GDM1 (cell line): ENCODE data around the gene AKAP17A.

Experiments
- DNase-seq: peaks from one replicate; lab custom pipeline; 2025; lab: John Stamatoyannopoulos, UW

Gene AKAP17A

DNA sequence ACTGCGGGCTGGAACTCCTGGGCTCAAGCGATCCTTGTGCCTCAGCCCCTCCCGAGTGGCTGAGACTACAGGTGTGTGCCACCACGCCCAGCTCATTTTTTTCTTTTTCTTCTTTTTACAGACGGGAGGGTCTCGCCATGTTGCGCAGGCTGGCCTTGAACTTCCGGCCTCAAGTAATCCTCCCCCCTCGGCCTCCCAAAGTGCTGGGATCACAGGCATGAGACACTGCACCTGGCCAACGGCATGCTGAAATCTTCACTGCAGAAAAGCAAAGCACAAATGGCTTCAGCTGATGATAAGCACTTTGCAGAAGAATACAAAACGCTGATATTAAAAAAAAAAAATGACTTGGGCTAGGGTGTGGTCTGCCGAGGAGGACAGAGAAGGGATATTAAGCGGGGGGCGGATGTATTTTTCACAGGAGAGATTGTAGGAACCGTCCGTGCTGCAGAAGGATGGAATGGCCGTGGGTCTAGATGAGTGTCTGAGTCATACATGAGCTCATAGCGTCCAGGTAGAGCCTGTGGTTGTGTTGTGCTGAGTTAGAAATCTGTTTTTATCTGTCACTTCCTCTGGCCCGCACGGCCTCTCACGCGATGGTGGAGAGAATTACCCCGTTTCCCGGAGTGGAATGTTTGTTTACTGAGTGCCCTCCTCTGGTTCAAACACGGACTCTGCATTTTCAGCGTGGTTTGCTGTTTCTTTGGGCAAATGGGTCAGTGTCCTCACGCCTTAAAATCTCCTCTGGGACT, 8.5 kb upstream of the AKAP17A start:
- no peak for DNase-seq

DNA sequence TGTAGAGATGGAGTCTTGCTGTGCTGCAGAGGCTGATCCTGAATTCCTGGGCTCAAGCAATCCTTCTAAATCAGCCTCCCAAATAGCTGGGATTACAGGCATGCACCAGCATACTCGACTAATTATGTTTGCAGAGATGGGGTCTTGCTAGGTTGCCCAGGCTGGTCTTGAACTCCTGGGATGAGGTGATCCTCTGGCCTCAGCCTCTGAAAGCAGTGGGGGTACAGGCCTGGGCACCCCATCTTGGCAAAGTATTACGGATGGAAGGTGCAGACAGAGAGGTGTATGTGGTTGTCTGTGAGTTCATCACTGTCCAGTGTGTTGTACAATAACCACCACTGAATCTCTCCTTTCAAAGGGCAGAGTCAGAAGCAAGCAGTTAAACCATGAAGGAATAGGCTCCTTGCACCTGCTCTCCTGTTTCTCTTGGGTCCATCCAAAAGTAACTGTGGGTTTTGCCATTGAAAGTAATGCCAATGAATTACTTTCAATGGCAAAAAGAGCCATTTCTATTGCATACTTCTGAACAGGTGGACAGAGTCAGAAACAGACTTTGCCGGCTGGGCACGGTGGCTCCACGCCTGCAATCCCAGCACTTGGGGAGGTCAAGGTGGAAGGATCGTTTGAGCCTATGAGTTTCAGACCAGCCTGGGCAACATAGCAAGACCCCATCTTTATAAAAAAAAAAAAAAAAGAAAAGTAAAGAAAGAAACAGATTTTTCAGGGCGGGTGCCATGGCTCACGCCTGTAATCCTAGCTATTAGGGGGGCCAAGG, 7.0 kb upstream of the AKAP17A start:
- no peak for DNase-seq

DNA sequence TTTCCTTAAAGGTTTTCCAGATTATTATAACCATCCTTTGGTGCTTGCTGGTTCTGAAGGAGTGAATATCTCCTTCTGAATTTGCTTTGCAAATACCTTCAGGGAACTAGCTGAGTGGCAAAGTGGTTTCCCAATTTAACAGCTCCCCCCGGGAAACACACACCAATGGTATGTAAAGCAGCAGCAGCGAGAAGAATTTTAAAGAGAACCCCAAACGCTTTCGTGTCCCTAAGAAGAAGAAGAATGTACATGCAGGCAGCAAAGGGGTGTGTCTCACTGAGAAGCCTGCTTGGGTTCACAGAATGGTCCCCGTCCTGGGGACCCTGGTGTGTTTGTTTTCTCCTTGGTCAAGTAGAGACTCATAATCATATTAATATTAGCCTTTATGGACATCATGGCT, 4.2 kb upstream of the AKAP17A start:
- DNase-seq: no peak

DNA sequence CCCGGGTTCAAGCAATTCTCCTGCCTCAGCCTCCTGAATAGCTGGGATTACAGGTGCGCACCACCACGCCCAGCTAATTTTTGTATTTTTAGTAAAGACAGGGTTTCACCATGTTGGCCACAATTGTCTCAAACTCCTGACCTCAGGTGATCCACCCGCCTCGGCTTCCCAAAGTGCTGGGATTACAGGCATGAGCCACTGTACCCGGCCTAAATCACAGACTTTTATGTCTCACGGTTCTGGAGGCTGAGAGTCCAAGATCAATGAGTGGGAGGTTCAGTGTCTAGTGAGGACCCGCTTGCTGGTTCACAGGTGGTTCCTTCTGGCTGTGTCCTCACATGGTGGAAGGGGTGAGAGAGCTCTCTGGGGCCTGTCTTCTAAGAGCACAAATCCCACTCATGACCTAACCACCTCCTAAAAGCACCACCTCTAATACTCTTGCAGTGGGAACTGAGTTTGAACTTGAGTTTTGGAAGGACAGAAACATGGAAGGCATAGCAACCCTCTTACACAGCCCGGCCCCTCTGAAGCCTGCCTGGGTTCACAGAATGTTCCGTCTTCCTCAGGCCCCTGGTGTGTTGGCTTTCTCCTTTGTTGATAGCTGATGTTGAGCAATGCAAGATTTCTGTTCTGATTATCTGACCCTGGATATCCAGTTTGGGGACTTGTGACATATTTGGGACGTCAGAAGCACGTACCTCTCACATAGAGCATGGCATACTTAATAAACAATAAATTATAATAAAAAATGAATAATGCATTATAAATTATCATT, 1.9 kb upstream of the AKAP17A start:
- no peak for DNase-seq

DNA sequence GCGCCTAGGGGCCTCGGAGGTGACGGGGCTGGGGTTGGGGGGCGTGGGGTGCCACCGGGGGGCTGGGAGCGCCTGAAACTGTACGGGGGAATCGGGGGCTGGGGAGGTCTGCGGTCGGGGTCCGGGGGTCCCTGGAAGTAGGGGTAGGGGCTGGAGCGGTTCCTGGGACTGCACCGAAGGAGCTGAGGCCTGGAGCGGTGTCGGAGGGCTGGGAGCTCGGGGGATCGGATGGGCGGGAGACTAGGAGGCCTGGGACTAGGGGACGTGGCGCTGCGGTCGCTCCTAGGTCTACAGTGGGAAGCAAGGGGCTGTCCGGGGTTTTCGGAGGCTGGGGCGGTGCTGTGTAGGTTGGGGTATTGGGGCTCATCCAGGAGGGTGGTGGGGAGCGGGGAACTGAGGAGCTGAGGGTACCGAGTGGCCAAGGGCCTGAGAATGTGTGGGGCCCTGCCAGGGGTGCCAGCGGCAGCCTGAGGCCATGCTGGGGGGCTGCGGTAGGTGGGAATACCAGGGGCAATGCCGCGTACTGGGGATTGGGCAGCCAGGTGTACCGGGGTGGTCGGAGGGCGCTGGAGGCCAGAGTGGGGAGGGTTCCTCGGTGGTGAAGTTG, 562 bp downstream of the AKAP17A start:
- DNase-seq: no peak

DNA sequence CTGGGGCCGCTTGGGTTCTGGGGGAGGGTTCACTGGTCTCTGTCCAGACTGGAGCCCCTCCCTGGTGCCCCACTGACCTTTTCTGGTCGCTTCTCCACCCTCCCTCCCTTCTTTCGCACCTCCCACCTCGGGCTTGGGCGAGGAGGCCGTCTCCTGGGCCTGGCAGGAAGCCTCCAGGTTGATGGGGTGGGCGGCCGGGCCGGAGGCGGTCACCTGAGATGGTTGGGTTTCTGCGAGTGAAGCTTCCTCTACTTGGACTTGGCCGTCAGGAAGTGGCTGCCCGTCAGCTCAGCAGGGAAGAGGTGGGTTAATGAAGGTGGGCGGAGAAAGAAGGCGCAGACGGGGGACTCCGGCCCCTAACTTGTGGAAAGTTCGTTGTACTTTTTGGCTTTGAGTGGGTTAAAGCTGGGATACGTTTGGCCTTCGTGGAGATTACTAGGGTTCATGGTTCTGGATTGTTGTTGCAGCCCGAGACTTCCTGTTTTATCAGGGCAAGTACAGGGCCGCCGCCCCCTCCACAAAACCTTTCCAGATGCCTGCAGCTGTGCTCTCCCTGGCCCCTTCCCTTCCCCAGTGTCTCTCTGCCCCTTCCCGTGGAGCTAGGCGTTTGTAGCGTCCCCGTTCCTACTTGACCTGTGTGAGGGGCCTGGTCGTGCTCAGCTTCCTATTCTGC, 1.2 kb downstream of the AKAP17A start:
- DNase-seq: no peak

DNA sequence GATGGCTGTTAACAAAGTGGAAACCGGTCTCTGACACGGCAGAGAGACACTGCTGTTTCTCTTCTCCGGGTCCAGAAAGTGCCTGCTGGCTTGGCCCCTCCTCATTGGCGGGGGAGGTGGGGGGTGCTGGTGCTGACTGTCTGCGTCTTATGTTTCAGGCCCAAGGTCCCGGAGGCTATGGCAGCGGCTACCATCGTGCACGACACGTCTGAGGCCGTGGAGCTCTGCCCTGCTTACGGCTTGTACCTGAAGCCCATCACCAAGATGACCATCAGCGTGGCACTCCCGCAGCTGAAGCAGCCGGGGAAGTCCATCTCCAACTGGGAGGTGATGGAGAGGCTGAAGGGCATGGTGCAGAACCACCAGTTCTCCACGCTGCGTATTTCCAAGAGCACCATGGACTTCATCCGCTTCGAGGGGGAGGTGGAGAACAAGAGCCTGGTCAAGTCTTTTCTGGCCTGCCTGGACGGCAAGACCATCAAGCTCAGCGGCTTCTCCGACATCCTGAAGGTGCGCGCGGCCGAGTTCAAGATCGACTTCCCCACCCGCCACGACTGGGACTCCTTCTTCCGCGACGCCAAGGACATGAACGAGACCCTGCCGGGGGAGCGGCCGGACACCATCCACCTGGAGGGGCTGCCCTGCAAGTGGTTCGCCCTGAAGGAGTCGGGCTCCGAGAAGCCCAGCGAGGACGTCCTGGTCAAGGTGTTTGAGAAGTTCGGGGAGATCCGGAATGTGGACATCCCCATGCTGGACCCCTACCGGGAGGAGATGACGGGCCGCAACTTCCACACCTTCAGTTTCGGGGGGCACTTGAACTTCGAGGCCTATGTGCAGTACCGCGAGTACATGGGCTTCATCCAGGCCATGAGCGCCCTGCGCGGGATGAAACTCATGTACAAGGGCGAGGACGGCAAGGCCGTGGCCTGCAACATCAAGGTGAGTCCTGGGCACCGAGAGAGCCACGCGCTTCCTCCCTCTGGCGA, 2.2 kb downstream of the AKAP17A start:
- no peak for DNase-seq

DNA sequence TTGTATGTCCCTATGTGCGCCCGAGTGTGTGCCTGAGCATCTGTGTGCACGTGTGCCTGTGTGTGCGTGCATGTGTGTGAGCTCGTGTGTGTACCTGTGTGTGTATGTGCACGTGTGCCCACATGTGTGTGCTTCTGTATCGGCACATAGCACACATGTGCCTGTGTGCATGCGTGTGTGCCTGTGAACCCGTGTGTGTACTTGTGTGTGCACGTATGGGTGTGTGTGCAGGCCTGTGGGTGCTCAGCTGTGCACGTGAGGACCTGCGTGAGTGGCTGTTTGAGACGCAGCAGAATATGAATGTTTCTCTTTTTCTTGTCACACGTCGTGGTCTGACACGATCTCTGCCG, 4.3 kb downstream of the AKAP17A start:
- DNase-seq: no peak

DNA sequence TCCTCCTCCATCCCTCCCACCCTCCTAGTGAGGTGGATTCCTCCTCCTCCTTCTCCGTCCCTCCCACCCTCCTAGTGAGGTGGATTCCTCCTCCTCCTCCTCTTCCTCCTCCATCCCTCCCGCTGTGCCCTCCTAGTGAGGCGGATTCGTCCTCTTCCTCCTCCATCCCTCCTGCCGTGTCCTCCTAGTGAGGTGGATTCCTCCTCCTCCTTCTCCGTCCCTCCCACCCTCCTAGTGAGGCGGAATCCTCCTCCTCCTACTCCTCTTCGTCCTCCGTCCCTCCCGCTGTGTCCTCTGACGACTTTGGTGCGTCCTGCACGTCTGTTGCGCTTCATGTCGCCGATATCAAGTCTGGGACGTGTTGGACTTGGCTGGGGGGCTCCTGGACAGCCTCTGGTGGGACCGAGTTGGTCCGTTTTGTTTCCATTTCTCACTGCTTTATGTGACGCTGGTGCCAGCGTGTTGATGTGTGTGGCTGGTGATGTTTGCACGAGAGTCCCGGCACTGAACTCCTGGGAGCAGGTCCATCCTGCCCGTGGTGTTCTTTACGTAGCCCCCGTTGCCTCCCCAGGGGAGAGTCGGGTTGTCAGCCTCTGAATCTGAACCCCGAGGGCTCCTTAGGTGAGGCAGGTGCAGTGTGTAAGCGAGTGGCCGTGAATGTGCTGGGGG, 5.4 kb downstream of the AKAP17A start:
- DNase-seq: no peak

DNA sequence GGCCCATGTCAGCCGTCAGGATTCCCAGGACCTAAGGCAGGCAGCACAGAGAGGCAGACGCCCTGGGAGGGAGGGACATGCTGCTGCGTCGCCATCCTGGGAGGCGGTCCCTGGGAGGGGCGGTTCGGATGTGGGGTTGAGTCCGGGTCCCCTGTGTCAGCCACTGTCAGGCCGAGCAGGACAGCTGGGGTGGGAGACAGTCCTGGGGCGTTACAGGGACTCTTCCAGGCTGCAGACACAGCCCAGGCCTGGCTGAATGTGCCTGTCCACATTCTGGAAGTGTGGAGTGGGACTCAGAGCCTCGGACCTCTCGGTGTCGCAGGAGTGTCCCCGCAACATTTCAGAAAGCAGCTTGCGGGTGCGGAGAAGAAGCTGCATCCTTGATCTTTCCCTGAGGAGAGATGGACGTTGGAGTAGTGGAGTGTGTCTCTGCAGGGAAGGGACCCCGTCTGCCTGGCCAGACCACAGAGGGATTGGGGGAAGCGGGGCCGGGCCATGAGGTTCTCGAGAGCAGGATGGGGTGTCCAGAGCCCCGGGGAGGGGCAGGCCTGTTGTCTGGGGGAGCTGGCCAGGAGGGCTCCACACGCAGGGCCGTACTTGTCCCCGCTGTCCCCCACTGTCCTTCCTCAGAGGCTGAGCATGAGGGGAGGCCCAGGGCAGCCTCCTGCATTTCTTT, 6.1 kb downstream of the AKAP17A start:
- no peak for DNase-seq

DNA sequence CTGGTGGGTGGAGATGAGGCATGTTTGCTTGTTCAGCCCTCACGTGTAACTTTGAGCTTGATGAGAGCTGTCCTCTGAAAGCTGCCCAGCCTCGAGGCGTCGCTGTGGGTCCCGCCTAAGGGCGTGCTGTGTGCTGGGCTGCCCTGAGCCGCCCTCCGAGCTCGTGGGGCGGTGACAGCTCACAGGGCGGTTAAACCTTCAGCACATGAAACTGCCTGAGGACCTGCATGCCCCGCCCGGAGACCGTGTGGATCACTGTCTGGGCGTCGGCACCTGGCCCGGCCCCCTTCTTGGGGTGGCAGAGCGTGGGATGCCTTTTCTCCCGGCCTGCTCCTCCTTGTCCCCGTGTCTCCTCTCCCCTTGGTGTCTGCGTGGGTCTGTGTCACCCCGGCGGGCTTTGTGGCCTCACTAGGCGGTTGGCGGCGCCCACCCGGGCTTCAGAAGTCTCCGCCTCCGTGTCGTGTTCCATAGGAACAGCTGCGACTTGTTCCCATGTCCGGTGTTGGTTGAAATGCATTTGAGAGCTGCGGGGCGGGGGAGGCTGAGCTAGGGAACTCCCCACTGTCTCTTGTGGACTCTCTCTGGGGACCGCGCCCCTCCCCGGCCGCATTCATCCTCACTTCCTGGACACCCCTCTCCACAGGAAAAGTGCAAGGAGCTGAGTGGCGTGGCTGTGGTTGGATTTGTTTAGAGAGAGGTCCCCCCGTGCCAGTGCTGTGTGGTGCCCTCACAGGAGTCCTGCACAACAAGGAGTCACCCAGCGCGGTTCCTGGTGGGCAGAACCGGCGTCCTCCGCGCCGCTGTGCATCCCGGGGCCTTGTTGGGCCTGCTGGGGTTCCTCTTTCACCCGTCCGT, 6.8 kb downstream of the AKAP17A start:
- DNase-seq: no peak

DNA sequence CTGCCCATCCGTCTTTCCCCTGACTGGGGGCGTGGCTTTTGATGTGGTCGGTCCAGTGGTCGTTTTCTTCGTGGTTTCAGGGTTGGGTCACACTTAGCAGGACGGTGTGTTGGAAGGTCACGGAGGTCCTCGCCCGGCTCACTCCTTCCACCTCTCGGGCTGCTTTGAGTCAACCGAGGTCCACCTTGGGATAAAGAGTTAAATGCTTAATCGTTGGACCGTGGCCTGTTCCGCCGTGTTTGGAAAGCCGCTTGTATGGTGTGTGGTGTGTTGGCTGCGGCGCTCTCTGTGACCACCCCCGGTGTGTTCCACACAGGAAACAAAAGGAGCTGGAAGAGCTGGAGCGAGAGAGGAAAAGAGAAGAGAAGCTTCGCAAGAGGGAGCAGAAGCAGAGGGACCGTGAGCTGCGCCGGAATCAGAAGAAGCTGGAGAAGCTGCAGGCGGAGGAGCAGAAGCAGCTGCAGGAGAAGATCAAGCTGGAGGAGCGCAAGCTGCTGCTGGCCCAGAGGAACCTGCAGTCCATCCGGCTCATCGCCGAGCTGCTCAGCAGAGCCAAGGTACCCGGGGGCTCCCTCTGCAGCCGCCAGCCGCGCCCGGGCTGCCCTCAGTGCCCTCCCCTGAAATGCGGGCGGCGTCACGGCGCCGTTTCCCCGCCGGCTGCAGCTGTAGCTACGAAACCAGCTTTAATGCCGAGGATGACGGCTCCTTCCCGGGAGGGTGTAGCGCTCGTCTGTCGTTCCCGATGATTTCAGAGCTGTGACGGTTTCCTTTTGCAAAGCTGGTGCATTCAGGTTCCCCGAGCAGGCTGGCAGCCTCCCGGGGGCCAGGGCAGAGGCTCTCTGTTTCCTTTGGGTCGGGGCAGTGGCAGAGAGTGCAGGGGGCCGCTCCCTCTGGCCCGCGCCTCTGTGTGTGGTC, 7.7 kb downstream of the AKAP17A start:
- DNase-seq: no peak

DNA sequence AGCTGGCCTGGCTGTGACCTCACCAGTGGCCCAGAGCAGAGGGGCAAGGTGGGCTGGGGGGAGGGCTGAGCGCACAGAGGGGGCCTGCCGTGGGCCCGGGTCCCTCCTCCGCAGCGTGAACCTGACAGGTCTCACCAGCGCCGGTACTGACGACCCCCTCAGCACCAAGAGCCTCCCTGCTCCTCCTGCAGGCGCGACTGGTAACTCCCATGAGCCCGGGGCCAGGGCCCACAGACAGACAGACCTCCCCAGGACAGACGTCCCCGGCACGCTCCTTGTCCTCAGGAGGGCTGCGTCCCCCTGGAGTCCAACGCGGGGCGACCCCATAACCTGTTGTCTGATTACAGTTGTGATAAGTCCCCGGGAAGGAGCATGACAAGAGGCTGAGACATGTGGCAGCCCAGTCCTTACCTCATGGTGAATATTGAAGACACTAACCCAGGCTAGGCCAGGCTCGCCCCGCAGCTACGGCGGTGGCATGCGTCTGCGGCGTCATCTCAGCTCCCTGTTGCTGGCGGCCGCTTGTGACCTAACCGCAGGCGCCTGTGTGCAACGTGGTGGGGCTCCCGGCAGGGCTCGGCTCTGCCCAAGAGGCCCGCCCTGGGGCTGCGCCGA, 8.5 kb downstream of the AKAP17A start:
- no peak for DNase-seq

DNA sequence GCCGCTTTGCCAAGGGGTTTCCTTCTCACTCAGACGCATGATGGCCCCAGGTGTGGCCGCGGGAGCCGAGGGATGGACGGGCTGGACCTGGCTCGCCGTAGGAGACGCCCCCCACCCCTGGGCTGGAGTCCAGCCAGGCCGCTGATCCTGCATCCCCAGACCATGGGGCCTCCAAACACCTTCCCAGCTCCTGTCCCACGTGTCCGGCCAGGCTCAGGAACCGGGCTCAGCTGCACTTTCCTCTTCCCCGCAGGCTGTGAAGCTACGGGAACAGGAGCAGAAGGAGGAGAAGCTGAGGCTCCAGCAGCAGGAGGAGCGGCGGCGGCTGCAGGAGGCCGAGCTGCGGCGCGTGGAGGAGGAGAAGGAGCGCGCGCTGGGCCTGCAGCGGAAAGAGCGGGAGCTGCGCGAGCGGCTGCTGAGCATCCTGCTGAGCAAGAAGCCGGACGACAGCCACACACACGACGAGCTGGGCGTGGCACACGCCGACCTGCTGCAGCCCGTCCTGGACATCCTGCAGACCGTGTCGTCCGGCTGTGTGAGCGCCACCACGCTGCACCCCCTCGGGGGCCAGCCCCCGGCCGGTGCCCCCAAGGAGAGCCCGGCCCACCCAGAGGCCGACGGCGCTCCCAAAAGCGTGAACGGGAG, 9.1 kb downstream of the AKAP17A start:
- DNase-seq: no peak

DNA sequence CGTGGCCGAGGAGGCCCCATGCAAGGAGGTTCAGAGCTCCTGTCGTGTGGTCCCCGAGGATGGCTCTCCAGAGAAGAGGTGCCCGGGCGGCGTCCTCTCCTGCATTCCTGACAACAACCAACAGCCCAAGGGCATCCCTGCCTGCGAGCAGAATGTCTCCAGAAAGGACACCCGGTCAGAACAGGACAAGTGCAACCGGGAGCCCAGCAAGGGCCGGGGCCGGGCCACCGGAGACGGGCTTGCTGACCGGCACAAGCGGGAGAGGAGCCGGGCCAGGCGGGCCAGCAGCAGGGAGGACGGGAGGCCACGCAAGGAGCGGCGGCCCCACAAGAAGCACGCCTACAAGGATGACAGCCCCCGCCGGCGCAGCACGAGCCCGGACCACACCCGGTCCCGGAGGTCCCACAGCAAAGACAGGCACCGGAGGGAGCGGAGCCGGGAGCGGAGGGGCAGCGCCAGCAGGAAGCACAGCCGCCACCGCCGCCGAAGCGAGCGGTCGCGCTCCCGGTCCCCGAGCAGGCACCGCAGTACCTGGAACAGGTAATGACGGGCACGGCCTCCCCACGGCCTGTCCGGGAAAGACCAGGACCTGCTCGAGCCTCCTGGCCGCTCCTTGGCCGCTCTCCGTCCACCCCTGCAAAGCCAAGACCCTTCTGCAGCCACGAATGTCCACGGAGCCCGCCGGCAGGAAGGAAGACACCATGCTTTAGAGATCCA, 9.8 kb downstream of the AKAP17A start:
- DNase-seq: no peak

DNA sequence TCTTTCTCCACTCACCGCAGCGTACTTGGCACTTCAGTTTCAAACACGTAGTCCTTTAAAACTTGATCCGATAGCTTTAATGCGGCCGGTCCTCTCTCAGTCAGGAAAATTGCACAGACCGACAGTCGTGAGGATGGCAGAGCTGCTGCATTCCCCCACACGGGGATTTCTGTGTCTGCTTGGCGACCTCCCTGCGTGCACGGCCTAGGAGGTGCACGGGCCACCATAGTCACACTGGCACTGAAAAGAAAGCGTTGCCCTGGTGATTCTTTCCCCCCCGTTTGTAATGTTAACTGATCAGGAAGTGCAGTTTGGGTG, 10.3 kb downstream of the AKAP17A start:
- DNase-seq: no peak
